ENCODE measurements around the gene PDE8B.

DNA sequence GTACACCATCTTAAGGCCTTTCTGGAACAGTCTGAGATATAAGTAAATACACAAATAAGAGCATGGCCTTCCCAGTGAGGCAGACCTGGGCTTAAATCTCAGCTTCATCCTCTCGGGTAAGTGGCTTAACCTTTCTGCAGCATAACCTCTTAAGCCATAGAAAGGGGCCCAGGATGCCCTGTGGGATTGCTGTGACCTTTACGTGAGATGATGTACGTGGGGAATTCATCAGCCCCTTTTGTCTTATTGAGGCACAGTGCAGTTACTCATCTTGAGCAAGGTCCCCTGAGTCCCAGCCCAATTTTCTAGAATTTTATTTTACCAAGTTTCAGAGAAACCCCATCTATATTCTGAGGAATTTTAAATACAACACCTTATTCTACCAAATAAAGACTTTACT, 92.2 kb downstream of the PDE8B start:
- TF ChIP-seq, protein P1, sequence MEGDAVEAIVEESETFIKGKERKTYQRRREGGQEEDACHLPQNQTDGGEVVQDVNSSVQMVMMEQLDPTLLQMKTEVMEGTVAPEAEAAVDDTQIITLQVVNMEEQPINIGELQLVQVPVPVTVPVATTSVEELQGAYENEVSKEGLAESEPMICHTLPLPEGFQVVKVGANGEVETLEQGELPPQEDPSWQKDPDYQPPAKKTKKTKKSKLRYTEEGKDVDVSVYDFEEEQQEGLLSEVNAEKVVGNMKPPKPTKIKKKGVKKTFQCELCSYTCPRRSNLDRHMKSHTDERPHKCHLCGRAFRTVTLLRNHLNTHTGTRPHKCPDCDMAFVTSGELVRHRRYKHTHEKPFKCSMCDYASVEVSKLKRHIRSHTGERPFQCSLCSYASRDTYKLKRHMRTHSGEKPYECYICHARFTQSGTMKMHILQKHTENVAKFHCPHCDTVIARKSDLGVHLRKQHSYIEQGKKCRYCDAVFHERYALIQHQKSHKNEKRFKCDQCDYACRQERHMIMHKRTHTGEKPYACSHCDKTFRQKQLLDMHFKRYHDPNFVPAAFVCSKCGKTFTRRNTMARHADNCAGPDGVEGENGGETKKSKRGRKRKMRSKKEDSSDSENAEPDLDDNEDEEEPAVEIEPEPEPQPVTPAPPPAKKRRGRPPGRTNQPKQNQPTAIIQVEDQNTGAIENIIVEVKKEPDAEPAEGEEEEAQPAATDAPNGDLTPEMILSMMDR (IDR thresholded peaks at IDR 0.05): no peak
- no peak for TF ChIP-seq EZH2 (IDR thresholded peaks at IDR 0.05; ENCODE audit: borderline replicate concordance, insufficient read depth, low read depth, low read length, poor library complexity, severe bottlenecking)
